T-cell (primary cell): ENCODE measurements around the gene DDX28. TPM values are rescaled to one million over a fixed set of nuclear protein-coding genes. Genes with fewer than 3 reads are reported as not detected.

Experiments
- ATAC-seq, 4 experiments: fragments of 200-7000 bp in 3 of 4; fragments of 150-1000 bp in 1 of 4; cut with Tn5 transposase; replicated peaks in 1 of 4; 1 replicate in 3 of 4; 2 replicates in 1 of 4; pipeline ENCODE4 v1.10.0; 2021; ENCODE audit warnings: moderate library complexity in 3 of 4, mild to moderate bottlenecking in 2 of 4, moderate number of reproducible peaks in 1 of 4
- CTCF ChIA-PET, 2 donors: fragments of 300-600 bp; sonication (Branson Sonifier 250); formaldehyde crosslinking; loops; one replicate each; lab custom pipeline; 2022; ENCODE audit warnings: antibody characterized with exemption in 2 of 2; lab: Charles Lee
- POLR2A ChIA-PET, 2 donors: fragments of 300-600 bp; sonication (Branson Sonifier 250); formaldehyde crosslinking; loops; one replicate each; lab custom pipeline; 2022; ENCODE audit warnings: antibody characterized with exemption in 2 of 2; lab: Charles Lee
- DNase-seq, 35 experiments: peaks; one replicate each; pipeline versions ENCODE4 v3.0.0 to v3.0.0-alpha.2; 2013 to 2023
- H3K27ac ChIP-seq: one replicate; pipeline ENCODE4 v1.5.1; 2013; ENCODE audit warnings: low read length
- H3K27me3 ChIP-seq, 2 experiments: replicated peaks in 1 of 2; 1 replicate in 1 of 2; 2 replicates in 1 of 2; pipeline versions ENCODE4 v1.6.1 to v1.7.0; 2013; ENCODE audit warnings: low read length in 1 of 2, mixed read lengths in 1 of 2; ENCODE audit not compliant: control insufficient read depth in 2 of 2, insufficient read depth in 2 of 2; ENCODE audit errors: extremely low read depth in 1 of 2
- H3K36me3 ChIP-seq, 2 donors: 1 replicate in 1 of 2; 2 replicates in 1 of 2; pipeline versions ENCODE4 v1.6.1 to v1.7.0; 2013; ENCODE audit warnings: low read length in 1 of 2; ENCODE audit not compliant: control insufficient read depth in 2 of 2, insufficient read depth in 1 of 2; ENCODE audit errors: extremely low read depth in 1 of 2
- H3K4me1 ChIP-seq, 2 experiments: 1 replicate in 1 of 2; 2 replicates in 1 of 2; pipeline versions ENCODE4 v1.6.1 to v1.7.0; 2013; ENCODE audit warnings: low read length in 2 of 2, mixed read lengths in 1 of 2; ENCODE audit not compliant: insufficient read depth in 2 of 2, control insufficient read depth in 1 of 2; ENCODE audit errors: extremely low read depth in 1 of 2
- H3K4me3 ChIP-seq, 2 donors: 1 replicate in 1 of 2; 2 replicates in 1 of 2; pipeline versions ENCODE4 v1.5.1 to v1.7.0; 2013; ENCODE audit warnings: mild to moderate bottlenecking in 2 of 2, low read length in 1 of 2, moderate library complexity in 1 of 2; ENCODE audit not compliant: control insufficient read depth in 1 of 2; ENCODE audit errors: extremely low read depth in 1 of 2
- H3K9me3 ChIP-seq: 2 replicates; pipeline ENCODE4 v1.7.0; 2013
- H3K27ac Mint-ChIP-seq, 2 donors: one replicate each; pipeline ENCODE4 v1.8.0; 2020 to 2021; ENCODE audit warnings: mild to moderate bottlenecking in 2 of 2, mixed read lengths in 2 of 2
- H3K27me3 Mint-ChIP-seq, 2 donors: one replicate each; pipeline ENCODE4 v1.8.0; 2021 to 2022; ENCODE audit warnings: mixed read lengths in 2 of 2
- H3K36me3 Mint-ChIP-seq: one replicate; pipeline ENCODE4 v1.8.0; 2021; ENCODE audit warnings: mixed read lengths
- H3K4me1 Mint-ChIP-seq, 3 donors: one replicate each; pipeline ENCODE4 v1.8.0; 2020 to 2022; ENCODE audit warnings: mixed read lengths in 3 of 3, mild to moderate bottlenecking in 1 of 3
- H3K4me3 Mint-ChIP-seq, 3 donors: one replicate each; pipeline ENCODE4 v1.8.0; 2020 to 2022; ENCODE audit warnings: mild to moderate bottlenecking in 3 of 3, mixed read lengths in 3 of 3, moderate library complexity in 3 of 3
- H3K9me3 Mint-ChIP-seq, 3 donors: one replicate each; pipeline ENCODE4 v1.8.0; 2020 to 2022; ENCODE audit warnings: mixed read lengths in 3 of 3
- WGBS: methylation state at CpG from one replicate; pipeline ENCODE4 v1.1.5; 2013; ENCODE audit warnings: missing lambda C conversion rate; ENCODE audit not compliant: insufficient coverage; 5-methylcytosine and 5-hydroxymethylcytosine counted together
- total RNA-seq, 35 experiments: library from RNA in 6 of 35; stranded (reverse) in 6 of 35; fragments of 120-200 nt in 1 of 35; gene quantifications; one replicate each; pipeline versions ENCODE4 v1.2.1 to v1.2.4 and lab custom pipeline; 2013 to 2026

The DDX28 gene
- total RNA-seq, 5 donors from 2014 or later (not counting 1 experiment from before 2014, with no cell fraction given), result 15.5 to 21.0 (median 17.6) TPM

DNA sequence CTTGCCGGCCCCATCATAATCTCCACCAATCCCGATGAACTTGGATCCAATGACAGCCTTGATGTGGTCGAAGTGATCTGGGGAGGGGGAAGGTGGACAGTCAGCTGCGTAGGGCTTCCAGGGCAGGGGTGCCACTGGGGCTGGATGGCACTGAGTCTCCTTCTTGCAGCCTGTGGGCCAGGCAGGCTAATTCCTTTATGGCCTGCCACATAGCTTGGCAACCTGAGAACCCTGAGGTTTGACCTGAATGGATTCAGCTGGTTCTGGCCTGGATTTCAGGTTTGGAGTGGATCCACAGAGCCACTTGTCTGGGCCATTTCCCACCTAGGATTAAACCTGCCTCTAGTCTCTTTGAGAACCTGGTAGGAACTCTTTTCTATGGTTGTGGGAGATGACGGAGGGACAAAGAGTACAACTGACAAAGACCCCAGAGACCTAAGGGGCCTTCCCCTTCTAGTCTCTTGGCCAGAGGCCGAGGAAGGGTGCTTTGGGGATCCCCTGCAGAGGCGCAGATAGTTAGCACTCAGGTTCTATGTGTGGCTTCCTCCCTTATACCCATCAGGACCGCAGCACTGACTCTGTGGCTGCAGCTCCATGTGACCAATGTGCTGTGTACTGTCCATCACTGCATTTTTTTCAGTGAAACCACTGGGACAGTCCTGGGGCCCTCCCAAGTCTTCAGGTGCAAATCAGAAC, 33.6 kb downstream of the DDX28 start:
- H3K27ac ChIP-seq, result no peak overlapping the region
- POLR2A ChIA-PET, result no interaction called here

GRCh38 chr16:67988675-67989074, 34.4 kb downstream of the DDX28 start:
- Histone ChIP-seq H3K4me3 (no peak overlapping the region), H3K27ac (no peak overlapping the region), H3K9me3 (no peaks in the 10 kb centered on the region), H3K36me3 (peaks cover 6 to 9% of the 10 kb centered on the region in 2 donors), H3K4me1 (peaks cover 11 to 33% of the 10 kb centered on the region in 2 experiments), H3K27me3 (no peaks in the 10 kb centered on the region)
- no peak for DNase-seq
- H3K36me3 Mint-ChIP-seq, result peaks cover 7% of the 10 kb centered on the region
- no peaks in the 10 kb centered on the region for H3K27me3 Mint-ChIP-seq
- peaks cover 15 to 40% (median 27%) of the 10 kb centered on the region in 3 donors for H3K4me1 Mint-ChIP-seq
- WGBS, result 80% methylated on average over 3 of the region's 3 CpGs
- no peaks in the 10 kb centered on the region for H3K9me3 Mint-ChIP-seq
- peak overlapping the region; percentile 56 to 86 for H3K27ac Mint-ChIP-seq
- CTCF ChIA-PET, result interaction anchor here (0.5 to 0.9 kb wide), 4 partner anchors 19 to 216 kb away, joined by 3 to 7 read pairs (median 4); no protein-coding TSS in a partner anchor
- ATAC-seq, result no peak
- POLR2A ChIA-PET, result no interaction called here
- H3K4me3 Mint-ChIP-seq, result no peak overlapping the region

More for the DNA sequence above, 33.6 kb downstream of the DDX28 start:
- Histone ChIP-seq H3K36me3 (peaks cover 6 to 9% of the 10 kb centered on the region in 2 donors), H3K9me3 (no peaks in the 10 kb centered on the region), H3K4me1 (peaks cover 15 to 33% of the 10 kb centered on the region in 2 experiments), H3K27me3 (no peaks in the 10 kb centered on the region), H3K4me3 (no peak overlapping the region)
- ATAC-seq, result no peak
- CTCF ChIA-PET, result interaction anchor here (0.5 to 1.1 kb wide), 3 partner anchors 14 to 1119 kb away, joined by 3 to 4 read pairs (median 3); no protein-coding TSS in a partner anchor
- DNase-seq, result no peak
- no peaks in the 10 kb centered on the region for H3K27me3 Mint-ChIP-seq
- H3K9me3 Mint-ChIP-seq, result no peaks in the 10 kb centered on the region
- peaks cover 7% of the 10 kb centered on the region for H3K36me3 Mint-ChIP-seq
- 97% methylated on average over 4 of the region's 8 CpGs for WGBS
- peaks cover 13 to 37% (median 26%) of the 10 kb centered on the region in 3 donors for H3K4me1 Mint-ChIP-seq
- H3K27ac Mint-ChIP-seq, result no peak overlapping the region
- no peak overlapping the region for H3K4me3 Mint-ChIP-seq

DNA sequence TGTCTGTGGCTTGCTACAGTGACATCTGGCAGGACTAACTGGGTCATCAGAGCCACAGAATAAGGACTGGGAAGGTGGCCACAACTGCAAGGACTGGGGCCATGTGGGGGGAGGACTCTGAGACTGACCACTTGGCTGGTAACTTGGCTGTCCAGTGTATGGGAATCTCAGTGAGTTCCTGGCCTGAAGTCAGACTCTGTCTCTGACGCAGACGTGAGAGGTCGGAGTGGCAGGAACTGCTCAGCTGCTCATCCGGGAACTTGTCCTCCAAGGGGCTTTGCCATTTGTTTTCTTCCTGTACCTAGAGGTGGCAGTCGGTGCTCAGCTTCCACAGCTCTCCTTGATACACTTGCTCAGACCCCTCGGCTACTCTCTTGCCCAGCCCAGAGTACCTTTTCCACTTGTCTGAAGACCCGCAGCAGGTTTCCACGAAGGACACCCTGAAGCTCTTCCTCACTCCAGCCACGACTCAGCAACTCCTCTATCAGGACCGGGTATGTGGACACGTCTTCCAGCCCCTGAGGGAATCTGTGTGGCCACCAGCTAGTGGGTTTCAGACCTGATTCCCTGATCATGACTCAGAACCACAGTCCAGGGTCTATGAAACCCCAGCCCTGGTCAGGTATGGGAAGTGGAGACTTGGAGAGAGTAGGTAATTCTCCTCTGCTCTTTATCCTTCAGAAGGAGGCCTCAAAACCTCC, 35.4 kb downstream of the DDX28 start:
- DNase-seq (no peak), ATAC-seq (no peak)
- no peaks in the 10 kb centered on the region for H3K9me3 ChIP-seq
- ChIA-PET CTCF (interaction anchor here in 1 of 2 donors (0.6 kb wide), 1 partner anchor 46 kb away, joined by 5 read pairs; no protein-coding TSS in a partner anchor), POLR2A (interaction anchor here (0.5 to 0.6 kb wide), 3 partner anchors 11 to 105 kb away, joined by 3 to 14 read pairs (median 4); no protein-coding TSS in a partner anchor)
- H3K27me3 ChIP-seq, result no peaks in the 10 kb centered on the region
- no peak overlapping the region for H3K4me3 Mint-ChIP-seq
- H3K4me3 ChIP-seq, result no peak overlapping the region
- H3K4me1 Mint-ChIP-seq, result peaks cover 23 to 42% (median 29%) of the 10 kb centered on the region in 3 donors
- no peaks in the 10 kb centered on the region for H3K27me3 Mint-ChIP-seq
- peaks cover 8 to 32% of the 10 kb centered on the region in 2 experiments for H3K4me1 ChIP-seq
- H3K9me3 Mint-ChIP-seq, result no peaks in the 10 kb centered on the region
- H3K27ac ChIP-seq, result no peak overlapping the region
- peak overlapping the region; percentile 80 to 82 for H3K27ac Mint-ChIP-seq
- WGBS, result 92% methylated on average over 8 of the region's 11 CpGs
- peaks cover 6 to 9% of the 10 kb centered on the region in 2 donors for H3K36me3 ChIP-seq
- H3K36me3 Mint-ChIP-seq, result peaks cover 7% of the 10 kb centered on the region

GRCh38 chr16:67986949-67987348, 36.1 kb downstream of the DDX28 start:
- Histone ChIP-seq H3K36me3 (peaks cover 6 to 8% of the 10 kb centered on the region in 2 donors), H3K27me3 (no peaks in the 10 kb centered on the region), H3K4me1 (peaks cover 8 to 27% of the 10 kb centered on the region in 2 experiments), H3K27ac (no peak overlapping the region), H3K4me3 (no peak overlapping the region), H3K9me3 (no peaks in the 10 kb centered on the region)
- ChIA-PET CTCF (interaction anchor here in 1 of 2 donors (0.6 to 0.8 kb wide), 2 partner anchors 54 to 57 kb away, joined by 4 to 6 read pairs; no protein-coding TSS in a partner anchor), POLR2A (interaction anchor here in 1 of 2 donors (0.5 to 0.6 kb wide), 2 partner anchors 12 to 106 kb away, joined by 3 to 4 read pairs; no protein-coding TSS in a partner anchor)
- DNase-seq (no peak), ATAC-seq (no peak)
- H3K4me3 Mint-ChIP-seq, result no peak overlapping the region
- H3K27ac Mint-ChIP-seq, result no peak overlapping the region
- H3K27me3 Mint-ChIP-seq, result no peaks in the 10 kb centered on the region
- WGBS, result 90% methylated on average over 3 of the region's 5 CpGs
- H3K9me3 Mint-ChIP-seq, result no peaks in the 10 kb centered on the region
- H3K4me1 Mint-ChIP-seq, result peaks cover 25 to 38% (median 26%) of the 10 kb centered on the region in 3 donors
- peaks cover 7% of the 10 kb centered on the region for H3K36me3 Mint-ChIP-seq

DNA sequence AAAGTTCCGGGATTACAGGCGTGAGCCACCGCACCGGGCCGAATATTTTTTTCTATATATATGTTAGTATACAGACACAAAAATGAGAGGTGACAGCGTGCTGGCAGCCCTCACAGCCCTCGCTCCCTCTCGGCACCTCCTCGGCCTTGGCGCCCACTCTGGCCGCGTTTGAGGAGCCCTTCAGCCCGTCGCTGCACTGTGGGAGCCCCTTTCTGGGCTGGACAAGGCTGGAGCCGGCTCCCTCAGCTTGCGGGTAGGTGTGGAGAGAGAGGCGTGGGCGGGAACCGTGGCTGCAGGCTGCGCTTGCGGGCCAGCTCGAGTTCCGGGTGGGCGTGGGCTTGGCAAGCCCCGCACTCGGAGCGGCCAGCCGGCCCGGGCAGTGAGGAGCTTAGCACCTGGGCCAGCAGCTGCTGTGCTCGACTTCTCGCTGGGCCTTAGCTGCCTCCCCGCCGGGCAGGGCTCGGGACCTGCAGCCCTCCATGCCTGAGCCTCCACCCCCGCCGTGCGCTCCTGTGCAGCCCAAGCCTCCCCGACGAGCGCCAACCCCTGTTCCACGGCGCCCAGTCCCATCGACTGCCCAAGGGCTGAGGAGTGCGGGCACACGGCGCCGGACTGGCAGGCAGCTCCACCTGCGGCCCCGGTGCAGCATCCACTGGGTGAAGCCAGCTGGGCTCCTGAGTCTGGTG, 40.9 kb downstream of the DDX28 start:
- no peak overlapping the region for H3K4me3 Mint-ChIP-seq
- H3K36me3 Mint-ChIP-seq, result no peaks in the 10 kb centered on the region
- no peak overlapping the region for H3K27ac Mint-ChIP-seq

More for the DNA sequence above, 40.9 kb downstream of the DDX28 start:
- peaks cover 8 to 27% of the 10 kb centered on the region in 2 experiments for H3K4me1 ChIP-seq
- Mint-ChIP-seq H3K4me1 (peaks cover 23 to 26% (median 25%) of the 10 kb centered on the region in 3 donors), H3K9me3 (no peaks in the 10 kb centered on the region), H3K27me3 (peaks cover 0 to 1% of the 10 kb centered on the region in 2 donors)
- DNase-seq (no peak), ATAC-seq (no peak)
- H3K4me3 ChIP-seq, result no peak overlapping the region
- H3K27ac ChIP-seq, result no peak overlapping the region
- POLR2A ChIA-PET, result no interaction called here
- no peaks in the 10 kb centered on the region for H3K36me3 ChIP-seq
- 95% methylated on average over 34 of the region's 49 CpGs for WGBS
- H3K9me3 ChIP-seq, result no peaks in the 10 kb centered on the region
- CTCF ChIA-PET, result interaction anchor here in 1 of 2 donors (0.6 kb wide), 1 partner anchor 153 kb away, joined by 8 read pairs; no protein-coding TSS in a partner anchor
- peaks cover 0 to 11% of the 10 kb centered on the region in 2 experiments for H3K27me3 ChIP-seq
